ENCODE measurements around the gene LYPD6B.

GRCh38 chr2:149156971-149157740 is 118.7 kb downstream of the LYPD6B start:
- TF ChIP-seq CTCF (conservative IDR thresholded peaks at IDR 0.05; ENCODE audit: low read length) = no peak
- TF ChIP-seq EZH2phosphoT487 (IDR thresholded peaks at IDR 0.05; ENCODE audit: borderline replicate concordance, low read depth, low read length) = no peak
